AG04450 (cell line): ENCODE data around the gene MEGF9. TPM values are rescaled to one million over a fixed set of nuclear protein-coding genes. Genes with fewer than 3 reads are reported as not detected.

Source experiments
- CTCF ChIA-PET: fragments of 300-600, 350-600 bp; formaldehyde crosslinking; extraction: SDS; loops from one replicate; lab custom pipeline; 2022; ENCODE audit warnings: antibody characterized with exemption, inconsistent platforms; lab: Charles Lee
- POLR2A ChIA-PET: fragments of 350-600 bp; formaldehyde crosslinking; extraction: SDS; loops from one replicate; lab custom pipeline; 2021; ENCODE audit warnings: antibody characterized with exemption, inconsistent platforms; lab: Yijun Ruan, JAX
- DNase-seq: peaks from one replicate; pipeline ENCODE4 v3.0.0-alpha.2; 2011; ENCODE audit warnings: low read depth, low spot score
- H3K27ac ChIP-seq: one replicate; pipeline ENCODE4 v1.5.1; 2012; ENCODE audit warnings: low read depth, low read length, control low read depth
- H3K27me3 ChIP-seq: one replicate; pipeline ENCODE4 v1.6.0; 2012; ENCODE audit warnings: low read length; ENCODE audit not compliant: control insufficient read depth, insufficient read depth
- H3K4me3 ChIP-seq: 2 replicates; pipeline ENCODE4 v1.5.1; 2011; ENCODE audit warnings: mild to moderate bottlenecking, low read depth, low read length, control low read depth
- H3K9me3 ChIP-seq: 2 replicates; pipeline ENCODE4 v1.5.1; 2012; ENCODE audit warnings: low read length; ENCODE audit not compliant: control insufficient read depth, insufficient read depth
- polyA plus RNA-seq: library from polyadenylated mRNA; depleted of rRNA; stranded (reverse); fragments of >200 nt; gene quantifications from 2 replicates; pipeline ENCODE4 v1.2.3, GENCODE V29; 2011
- TF ChIP-seq, protein P1 (sequence below): IDR thresholded peaks from 2 replicates; pipeline ENCODE4 v1.5.1; 2011; ENCODE audit warnings: low read depth, low read length, control low read depth, inconsistent platforms

MEGF9 gene
- polyA plus RNA-seq, 1 experiment = 12.9 TPM

DNA sequence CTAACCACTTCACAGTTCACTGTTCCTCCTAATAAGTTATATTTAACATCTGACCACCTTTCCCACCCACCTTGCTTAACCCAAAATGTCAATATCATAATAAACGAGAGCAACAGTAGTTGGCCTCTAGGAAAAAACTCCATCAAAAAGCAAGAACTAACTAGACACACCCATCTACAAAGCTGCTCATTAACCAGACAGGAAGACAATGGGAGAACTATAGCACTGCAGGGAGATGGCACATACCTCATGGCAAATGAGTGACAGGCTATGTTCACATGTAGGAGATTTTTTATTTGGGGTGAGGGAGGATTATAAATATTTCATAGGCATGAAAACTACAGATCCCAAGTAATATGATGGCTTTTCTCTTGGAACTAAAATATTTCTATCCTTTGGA, 110.7 kb downstream of the MEGF9 start:
- Histone ChIP-seq H3K9me3 (no peaks in the 10 kb centered on the region), H3K27me3 (no peaks in the 10 kb centered on the region), H3K4me3 (no peak overlapping the region), H3K27ac (no peak overlapping the region)
- TF ChIP-seq, protein P1, sequence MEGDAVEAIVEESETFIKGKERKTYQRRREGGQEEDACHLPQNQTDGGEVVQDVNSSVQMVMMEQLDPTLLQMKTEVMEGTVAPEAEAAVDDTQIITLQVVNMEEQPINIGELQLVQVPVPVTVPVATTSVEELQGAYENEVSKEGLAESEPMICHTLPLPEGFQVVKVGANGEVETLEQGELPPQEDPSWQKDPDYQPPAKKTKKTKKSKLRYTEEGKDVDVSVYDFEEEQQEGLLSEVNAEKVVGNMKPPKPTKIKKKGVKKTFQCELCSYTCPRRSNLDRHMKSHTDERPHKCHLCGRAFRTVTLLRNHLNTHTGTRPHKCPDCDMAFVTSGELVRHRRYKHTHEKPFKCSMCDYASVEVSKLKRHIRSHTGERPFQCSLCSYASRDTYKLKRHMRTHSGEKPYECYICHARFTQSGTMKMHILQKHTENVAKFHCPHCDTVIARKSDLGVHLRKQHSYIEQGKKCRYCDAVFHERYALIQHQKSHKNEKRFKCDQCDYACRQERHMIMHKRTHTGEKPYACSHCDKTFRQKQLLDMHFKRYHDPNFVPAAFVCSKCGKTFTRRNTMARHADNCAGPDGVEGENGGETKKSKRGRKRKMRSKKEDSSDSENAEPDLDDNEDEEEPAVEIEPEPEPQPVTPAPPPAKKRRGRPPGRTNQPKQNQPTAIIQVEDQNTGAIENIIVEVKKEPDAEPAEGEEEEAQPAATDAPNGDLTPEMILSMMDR = no peak
- ChIA-PET CTCF (interaction anchor here (1.3 kb wide), 1 partner anchor 16 kb away, joined by 3 read pairs; no protein-coding TSS in a partner anchor), POLR2A (no interaction called here)
- no peak for DNase-seq

DNA sequence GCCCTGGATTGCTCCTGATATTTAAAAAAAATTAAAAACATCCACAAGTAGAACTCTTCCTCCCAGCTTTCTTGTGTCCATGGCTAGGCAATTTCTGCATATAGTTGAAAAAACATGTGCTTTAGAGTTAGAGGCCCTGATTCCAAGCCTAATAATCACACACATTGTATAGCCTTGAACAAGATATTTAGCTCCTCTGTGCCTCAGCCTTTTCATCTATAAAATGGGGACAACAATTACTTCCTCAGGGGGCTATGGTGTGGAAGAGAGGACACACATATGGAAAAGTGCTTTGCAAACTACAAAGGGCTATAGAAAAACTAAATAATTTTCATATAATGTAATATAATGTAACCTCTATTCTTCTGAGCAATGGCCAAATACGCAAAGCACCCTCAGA, 111.3 kb downstream of the MEGF9 start:
- TF ChIP-seq, protein P1 = no peak
- Histone ChIP-seq H3K27ac (no peak overlapping the region), H3K9me3 (no peaks in the 10 kb centered on the region), H3K4me3 (no peak overlapping the region), H3K27me3 (no peaks in the 10 kb centered on the region)
- ChIA-PET POLR2A (no interaction called here), CTCF (interaction anchor here (1.3 kb wide), 1 partner anchor 17 kb away, joined by 3 read pairs; no protein-coding TSS in a partner anchor)
- no peak for DNase-seq

DNA sequence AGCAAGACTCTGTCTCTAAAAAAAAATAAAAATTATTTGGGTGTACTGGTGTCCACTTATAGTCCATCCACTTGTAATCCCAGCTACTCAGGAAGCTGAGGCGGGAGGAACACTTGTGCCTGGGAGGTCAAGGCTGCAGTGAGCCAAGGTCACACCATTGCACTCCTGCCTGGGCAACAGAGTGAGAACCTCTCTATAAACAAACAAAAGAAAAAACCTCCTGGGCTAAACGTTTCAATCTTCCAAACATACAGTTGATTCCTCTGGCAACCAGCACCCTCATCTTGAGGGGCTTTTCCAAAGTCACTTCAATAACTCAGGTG, 120.4 kb downstream of the MEGF9 start:
- Histone ChIP-seq H3K27me3 (no peaks in the 10 kb centered on the region), H3K27ac (no peak overlapping the region), H3K4me3 (no peak overlapping the region), H3K9me3 (no peaks in the 10 kb centered on the region)
- TF ChIP-seq, protein P1 = no peak
- DNase-seq = no peak
- ChIA-PET CTCF (no interaction called here), POLR2A (no interaction called here)

DNA sequence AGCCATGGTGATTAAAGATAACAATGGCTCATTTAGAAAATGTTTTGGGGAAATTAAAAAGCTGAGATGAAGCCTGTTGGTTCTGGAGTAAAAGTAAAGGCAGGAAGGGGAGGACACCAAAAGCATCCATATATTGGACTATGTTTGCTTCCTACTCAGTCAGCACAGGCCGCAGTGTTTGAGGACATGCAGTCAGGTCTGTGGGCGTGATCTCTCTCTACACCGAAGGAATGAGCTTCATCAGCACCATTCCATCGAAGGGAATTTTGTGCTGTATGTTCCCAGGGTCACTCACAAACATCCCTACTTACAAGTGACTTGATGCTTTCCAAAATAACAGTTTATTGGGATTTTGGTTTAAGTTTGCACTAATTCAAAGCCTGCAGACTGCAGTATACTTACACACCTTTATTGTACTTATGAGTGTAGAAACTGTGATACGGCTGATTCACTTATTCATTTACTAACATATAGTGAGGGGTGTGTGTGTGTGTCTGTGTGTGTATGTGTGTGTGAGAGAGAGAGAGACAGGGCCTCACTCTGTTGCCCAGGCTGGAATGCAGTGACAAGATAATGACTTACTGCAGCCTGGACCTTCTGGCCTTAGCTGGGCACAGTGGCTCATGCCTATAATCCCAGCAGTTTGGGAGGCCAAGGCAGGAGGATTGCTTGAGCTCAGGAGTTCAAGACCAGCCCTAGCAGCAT, 120.9 kb downstream of the MEGF9 start:
- Histone ChIP-seq H3K27me3 (no peaks in the 10 kb centered on the region), H3K4me3 (no peak overlapping the region), H3K27ac (no peak overlapping the region), H3K9me3 (no peaks in the 10 kb centered on the region)
- DNase-seq = no peak
- TF ChIP-seq, protein P1 = no peak
- POLR2A ChIA-PET = no interaction called here
- CTCF ChIA-PET = no interaction called here

DNA sequence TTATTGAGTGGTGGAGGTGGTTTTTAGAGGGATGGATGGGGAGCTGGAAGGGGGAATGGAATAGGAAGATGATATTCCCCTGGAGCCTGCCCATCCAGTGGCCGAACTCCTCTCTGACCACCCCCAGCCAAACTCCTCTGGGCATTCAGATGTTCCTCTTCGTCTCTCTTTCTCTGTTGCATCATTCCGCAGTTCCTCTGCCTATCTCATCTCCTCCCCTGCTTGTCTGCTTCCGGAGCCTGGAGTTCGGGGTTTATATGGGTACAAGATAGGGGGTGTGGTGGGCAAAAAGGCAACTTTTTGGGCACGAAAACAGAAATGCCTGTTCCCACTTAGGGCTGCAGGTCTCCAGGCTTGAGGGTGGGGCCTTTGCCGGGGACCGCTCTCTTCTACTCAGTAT, 122.1 kb downstream of the MEGF9 start:
- H3K4me3 ChIP-seq = no peak overlapping the region
- DNase-seq = no peak
- TF ChIP-seq, protein P1 = no peak
- POLR2A ChIA-PET = no interaction called here
- H3K9me3 ChIP-seq = no peaks in the 10 kb centered on the region
- H3K27ac ChIP-seq = no peak overlapping the region
- no peaks in the 10 kb centered on the region for H3K27me3 ChIP-seq
- CTCF ChIA-PET = no interaction called here
